HG03064 (cell line): ENCODE measurements around the gene TULP1.
"Not testable (repeated sequence)": the region's sequence is repeated elsewhere in the genome, so short reads cannot be mapped to it uniquely, and the experiment has no call there.

ENCODE experiments used
- ATAC-seq: cut with Tn5 transposase; IDR thresholded peaks from one replicate; pipeline ENCODE4 v1.9.1; 2021; ENCODE audit warnings: low read depth; ENCODE audit not compliant: unreplicated experiment

The TULP1 gene

GRCh38 chr6:35512740-35513139, at the start of gene TULP1:
Gene TULP1, minus strand, starts transcription at chr6:35512896. Its CDS starts 38 bp downstream, at chr6:35512858.
- no peak for ATAC-seq

DNA sequence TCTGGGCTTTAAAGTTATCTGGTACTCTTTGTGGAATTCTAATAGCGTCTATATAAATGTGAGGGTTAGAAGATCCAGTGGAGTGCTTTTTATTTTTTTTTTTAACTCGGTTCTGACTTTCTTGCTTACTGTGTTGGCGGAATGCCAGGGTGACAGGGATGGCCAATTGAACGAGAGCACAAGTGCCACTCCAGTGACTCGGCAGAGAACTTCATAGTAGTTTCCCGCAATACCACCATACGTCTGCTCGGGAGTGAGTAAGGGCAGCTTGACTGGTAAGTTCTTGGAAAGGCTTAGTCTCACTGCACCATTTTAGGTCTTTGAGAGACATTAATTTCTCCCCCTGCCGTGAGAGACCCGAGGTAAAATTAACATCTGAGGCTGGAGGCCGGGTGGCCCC, 49.4 kb upstream of the TULP1 start:
- ATAC-seq = no peak

- no peak for ATAC-seq
These were observed 48.4 kb upstream of the TULP1 start for GRCh38 chr6:35561113-35561512.

DNA sequence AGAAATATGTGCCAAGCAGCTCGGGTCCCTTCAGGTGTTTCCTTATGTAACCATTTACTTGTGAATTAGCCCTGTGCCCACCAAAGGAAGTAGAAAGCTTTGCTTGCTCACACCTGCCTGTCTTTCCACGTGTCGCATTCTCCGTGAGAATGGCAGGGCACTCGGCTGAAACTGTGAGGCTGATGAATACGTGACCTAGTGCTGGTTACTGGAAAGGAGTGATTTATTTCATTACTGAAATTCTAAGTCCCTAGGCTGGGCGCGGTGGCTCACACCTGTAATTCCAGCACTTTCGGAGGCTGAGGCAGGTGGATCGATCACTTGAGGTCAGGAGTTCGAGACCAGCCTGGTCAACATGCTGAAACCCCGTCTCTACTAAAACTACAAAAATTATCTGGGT, 45.9 kb upstream of the TULP1 start:
- no peak for ATAC-seq

DNA sequence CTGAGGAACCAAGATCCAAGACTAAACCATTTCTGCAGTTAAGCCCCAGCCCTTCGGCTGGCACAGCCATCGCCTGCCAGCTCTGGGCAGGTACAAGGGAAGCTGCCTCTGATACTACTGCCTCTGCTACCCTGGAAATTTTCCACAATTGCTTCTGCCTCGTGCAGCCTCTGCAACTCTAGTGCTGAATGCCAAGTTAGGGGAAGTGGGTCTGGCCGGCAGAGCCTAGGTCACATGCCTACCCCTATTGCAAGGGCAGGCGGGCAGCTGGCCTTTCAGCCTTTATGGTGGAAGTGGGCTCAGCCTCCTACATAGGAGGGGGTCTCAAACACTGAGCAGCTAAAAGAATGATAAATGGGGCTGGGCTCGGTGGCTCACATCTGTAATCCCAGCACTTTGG, 44.5 kb upstream of the TULP1 start:
- no peak for ATAC-seq

DNA sequence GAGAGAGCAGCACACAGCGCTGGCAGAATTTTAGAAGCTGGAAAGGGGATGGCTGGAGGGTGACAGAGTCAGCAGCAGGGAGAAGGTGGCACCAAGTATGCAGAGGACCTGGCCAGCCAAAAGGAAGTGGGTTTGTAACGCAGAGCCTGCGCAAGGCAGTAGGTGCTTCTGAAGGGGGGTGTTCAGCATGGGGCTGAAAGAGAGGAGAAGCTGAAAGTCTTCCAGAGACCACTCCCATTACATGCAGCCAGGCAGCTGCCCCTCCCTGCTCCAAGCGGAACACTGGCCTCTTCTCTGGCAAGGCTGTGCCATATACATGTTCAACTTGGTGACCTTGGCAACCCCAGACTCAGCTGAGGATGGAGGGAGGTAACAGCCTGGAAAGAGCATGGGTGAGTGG, 42.1 kb upstream of the TULP1 start:
- ATAC-seq = no peak

DNA sequence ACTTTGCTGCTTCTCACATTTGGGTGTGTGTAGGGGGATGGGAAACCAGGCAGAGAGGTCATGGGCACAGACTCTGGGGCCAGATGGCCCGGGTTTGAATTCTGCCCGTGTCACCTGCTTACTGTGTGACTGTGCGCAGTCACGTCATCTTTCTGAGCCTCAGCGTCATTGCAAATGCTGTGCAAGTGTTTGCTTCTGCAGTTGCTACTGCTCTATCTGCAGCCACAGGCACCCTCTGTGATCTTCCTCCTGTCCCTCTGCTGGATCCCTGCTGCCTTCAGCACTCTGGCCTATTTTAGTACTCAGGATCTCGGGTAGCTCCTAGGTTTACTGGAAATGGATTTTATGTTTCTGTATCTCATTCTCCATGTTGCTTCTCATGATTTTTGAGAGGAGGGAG, 40.6 kb upstream of the TULP1 start:
- no peak for ATAC-seq

GRCh38 chr6:35552285-35552917, 39.7 kb upstream of the TULP1 start:
- ATAC-seq = no peak

- ATAC-seq = no peak
These were observed 37.7 kb upstream of the TULP1 start for GRCh38 chr6:35550437-35550836.

DNA sequence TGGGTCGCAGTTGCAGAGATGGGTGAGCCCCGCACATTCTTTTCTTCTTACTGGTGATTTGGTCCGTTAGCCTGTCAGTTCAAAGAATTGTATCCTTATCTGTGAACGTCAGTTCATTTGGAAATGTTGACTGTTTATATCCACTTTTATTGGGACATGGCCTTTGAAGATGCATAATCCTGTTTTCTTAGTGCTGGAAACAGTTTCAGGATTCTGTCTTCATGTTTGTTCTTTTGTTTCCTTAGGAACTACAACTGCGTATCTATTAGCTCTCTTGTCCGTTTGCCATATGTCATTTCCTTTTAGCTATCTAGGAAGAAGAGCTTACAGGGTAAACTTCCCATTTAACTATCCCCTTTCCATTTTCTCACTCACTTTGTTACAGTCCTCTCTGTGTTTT, 35.0 kb upstream of the TULP1 start:
- ATAC-seq = no peak

GRCh38 chr6:35544769-35545361, 32.2 kb upstream of the TULP1 start:
- ATAC-seq = no peak

DNA sequence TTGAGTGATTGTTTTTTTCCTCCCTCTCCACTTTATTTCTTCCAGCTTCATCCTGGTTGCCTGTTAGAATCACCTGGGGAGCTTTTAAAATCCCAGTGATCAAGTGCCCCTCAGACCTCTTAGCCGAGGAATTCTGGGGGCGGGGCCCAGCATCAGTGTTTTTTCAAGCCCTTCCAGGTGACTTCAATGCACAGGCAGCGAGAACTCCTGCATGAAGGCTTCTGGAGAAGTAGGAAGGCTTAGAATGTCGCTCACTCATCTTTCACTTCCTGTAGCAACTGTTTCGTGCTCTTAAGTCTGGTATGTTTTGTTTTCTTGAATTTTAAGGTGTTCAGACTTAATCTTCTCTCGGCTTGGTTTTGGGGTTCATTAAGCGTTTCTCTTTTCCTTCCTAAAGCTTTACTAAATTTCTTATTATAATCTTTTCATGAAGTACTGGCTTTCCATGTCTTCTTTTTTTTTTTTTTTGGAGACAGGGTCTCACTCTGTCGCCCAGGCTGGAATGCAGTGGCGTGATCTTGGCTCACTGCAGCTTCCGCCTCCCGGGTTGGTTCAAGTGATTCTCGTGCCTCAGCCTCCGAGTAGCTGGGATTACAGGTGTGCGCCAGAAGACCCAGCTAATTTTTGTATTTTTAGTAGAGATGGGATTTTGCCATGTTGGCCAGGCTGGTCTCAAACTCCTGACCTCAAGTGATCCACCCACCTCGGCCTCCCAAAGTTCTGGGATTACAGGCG, 30.9 kb upstream of the TULP1 start:
- no peak for ATAC-seq

DNA sequence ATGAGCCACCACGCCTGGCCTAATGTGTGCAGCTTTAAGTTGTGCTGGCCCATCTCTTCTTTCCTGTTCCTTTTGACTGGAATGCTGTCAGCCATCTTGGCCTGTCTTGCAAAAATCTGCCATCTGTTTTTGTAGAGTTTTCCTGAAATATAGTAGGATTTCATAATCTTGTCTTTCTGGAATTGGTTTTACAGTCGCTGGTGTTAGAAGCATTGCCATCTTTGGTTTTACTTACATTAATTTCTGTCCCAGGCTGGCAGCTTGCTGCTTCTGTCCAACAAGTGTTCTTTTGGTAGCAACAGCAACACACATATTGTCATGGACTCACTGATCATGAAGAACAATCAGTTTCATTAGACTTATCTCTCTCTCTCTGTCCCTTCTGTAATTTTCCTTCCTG, 29.1 kb upstream of the TULP1 start:
- no peak for ATAC-seq

DNA sequence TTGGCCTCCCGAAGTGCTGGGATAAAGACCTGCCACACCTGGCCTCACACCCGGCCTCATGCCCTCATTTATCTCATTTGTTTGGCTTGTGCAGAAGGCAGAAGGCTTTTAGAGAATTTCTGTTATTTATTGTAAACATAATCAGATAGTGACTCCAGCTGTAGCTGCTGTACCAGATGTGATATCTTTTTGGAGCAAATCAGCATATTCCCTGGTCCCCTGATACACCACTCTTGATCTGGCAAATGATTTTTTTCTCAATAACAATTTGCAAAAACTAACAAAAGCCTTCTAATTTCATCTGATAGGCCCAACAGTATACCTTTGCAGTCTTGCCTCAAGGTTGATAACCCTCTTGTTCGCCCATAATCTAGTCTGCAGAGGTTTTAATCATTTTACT, 26.5 kb upstream of the TULP1 start:
- no peak for ATAC-seq

DNA sequence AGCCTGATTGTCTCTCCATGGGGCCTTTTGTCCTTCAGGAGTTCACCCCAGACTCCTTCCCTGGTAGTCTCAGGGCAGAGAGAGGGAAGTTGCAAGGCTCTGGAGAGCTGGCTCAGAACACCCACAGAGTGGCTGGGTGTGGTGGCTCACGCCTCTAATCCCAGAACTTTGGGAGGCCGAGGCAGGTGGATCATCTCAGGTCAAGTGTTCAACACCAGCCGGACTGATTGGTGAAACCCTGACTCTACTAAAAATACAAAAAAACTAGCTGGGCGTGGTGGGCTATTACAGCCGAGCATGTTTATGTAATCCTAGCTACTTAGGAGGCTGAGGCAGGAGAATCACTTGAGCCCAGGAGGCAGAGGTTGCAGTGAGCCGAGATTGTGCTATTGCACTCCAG, 23.2 kb upstream of the TULP1 start:
- not testable (repeated sequence) for ATAC-seq

DNA sequence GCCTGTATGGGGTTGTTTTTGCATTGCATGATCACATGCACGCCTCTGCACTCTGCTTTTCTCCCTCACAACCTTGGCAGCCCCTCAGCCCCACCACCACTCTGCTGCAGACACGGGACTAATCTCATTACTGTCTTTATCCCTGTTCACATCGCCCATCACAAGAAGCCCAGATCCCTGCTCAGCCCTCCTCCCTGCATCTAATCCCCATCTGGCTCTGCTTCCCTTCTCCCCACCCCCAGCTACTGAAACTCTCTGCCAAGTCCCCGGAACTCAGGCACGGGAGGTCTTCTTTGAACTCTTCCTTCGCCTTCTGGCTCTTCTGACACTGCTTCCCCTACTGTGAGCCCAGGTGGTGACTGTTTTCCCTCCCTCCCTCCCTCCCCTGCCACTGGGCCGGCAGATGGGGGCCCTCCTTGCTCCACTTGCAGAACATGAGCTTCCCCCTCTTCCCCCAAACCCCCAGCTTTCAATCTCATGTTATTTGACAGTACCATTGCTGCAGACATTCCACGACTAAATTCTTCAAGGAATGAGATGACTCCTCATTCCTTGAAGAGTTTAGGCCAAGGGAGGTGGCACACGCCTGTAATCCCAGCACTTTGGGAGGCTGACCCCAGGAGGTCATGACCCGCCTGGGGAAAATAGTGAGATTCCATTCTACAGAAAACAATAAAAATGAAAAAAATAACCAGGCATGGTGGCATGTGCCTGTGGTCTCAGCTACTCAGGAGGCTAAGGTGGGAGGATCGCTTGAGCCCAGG, 21.9 kb upstream of the TULP1 start:
- ATAC-seq = no peak

GRCh38 chr6:35533981-35534380, 21.3 kb upstream of the TULP1 start:
- ATAC-seq = no peak

GRCh38 chr6:35532126-35532525, 19.4 kb upstream of the TULP1 start:
- no peak for ATAC-seq

GRCh38 chr6:35524380-35525020, 11.8 kb upstream of the TULP1 start:
- ATAC-seq = no peak

DNA sequence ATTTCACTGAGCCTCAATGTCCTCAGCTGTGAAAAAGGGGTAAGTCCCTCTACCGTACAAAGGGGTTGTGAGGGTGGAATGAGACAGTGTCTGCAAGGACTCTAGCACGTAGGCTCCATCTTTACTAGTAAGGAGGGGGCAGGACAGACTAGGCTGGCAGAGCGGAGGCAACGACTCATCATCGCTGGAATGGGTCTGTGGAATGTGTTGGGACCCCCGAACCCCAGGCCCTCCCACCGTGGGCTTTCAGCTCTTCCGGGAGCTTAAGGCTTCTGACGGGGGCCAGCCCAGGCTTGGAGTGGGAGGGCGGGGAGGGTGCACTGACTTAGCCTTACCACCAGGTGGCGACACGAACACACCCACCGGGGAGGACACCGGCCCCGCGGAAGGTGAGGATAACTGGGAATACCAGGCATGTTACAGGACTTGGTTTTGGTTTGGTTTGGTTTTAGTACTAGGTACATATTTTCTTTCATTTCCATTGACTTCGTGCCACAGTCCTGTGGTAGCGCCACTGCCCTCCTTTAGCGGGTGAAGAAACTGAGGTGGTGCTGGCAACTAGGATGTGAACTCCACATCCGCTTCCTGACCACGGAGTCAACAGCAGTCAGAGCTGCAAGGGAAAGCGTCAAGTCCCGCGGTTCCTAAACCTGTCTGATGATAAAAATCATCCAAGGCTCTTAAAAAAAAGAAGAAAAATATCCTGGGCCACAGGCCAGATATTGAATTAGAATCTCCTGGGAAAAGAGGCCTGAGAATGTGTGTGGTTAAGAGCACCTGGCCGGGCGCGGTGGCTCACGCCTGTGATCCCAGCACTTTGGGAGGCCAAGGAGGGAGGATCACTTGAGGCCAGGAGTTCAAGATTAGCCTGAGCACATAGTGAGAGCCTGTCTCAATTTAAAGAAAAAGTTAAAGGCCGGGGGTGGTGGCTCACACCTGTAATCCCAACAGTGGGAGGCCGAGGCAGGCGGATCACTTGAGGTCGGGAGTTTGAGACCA, 10.3 kb upstream of the TULP1 start:
- no peak for ATAC-seq
